ENCODE data around the gene SPARCL1.

DNA sequence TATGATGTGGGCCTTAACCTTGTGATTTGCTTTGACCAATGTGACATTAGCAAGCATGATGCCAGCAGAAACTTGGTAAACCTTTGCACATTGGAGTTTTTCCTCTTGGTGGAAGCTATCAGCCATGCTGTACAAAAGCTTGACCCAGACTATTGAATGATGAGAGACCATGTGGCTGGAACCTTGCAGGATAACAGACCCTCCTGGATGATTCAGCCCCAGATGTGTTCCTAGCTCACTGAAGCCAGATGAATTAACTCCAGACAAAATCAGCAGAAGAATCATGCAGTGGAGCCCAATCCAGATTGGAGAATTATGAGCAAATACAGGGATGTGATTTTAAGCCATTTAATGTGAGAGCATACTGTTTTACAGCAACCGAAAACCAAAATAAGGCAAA lies 16.8 kb downstream of the SPARCL1 start:
- TF ChIP-seq, protein P1, sequence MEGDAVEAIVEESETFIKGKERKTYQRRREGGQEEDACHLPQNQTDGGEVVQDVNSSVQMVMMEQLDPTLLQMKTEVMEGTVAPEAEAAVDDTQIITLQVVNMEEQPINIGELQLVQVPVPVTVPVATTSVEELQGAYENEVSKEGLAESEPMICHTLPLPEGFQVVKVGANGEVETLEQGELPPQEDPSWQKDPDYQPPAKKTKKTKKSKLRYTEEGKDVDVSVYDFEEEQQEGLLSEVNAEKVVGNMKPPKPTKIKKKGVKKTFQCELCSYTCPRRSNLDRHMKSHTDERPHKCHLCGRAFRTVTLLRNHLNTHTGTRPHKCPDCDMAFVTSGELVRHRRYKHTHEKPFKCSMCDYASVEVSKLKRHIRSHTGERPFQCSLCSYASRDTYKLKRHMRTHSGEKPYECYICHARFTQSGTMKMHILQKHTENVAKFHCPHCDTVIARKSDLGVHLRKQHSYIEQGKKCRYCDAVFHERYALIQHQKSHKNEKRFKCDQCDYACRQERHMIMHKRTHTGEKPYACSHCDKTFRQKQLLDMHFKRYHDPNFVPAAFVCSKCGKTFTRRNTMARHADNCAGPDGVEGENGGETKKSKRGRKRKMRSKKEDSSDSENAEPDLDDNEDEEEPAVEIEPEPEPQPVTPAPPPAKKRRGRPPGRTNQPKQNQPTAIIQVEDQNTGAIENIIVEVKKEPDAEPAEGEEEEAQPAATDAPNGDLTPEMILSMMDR (IDR thresholded peaks at IDR 0.05): no peak
- TF ChIP-seq POLR2A (IDR thresholded peaks at IDR 0.05): no peak
